HEK293T (cell line): Measurements from ENCODE around the gene TFDP1.

Experiments used
- CTBP1 ChIP-seq: fragments of 450-650 bp; IDR thresholded peaks from 2 replicates; pipeline ENCODE4 v1.6.1; 2016; ENCODE audit warnings: borderline replicate concordance
- FOXK2 ChIP-seq: fragments of 450-650 bp; IDR thresholded peaks from 2 replicates; pipeline ENCODE4 v1.6.1; 2016; ENCODE audit warnings: mild to moderate bottlenecking
- SP1 ChIP-seq: fragments of 450-650 bp; IDR thresholded peaks from 2 replicates; pipeline ENCODE4 v1.6.1; 2017
- SUZ12 ChIP-seq: fragments of 450-650 bp; IDR thresholded peaks from 2 replicates; pipeline ENCODE4 v1.6.1; 2016; ENCODE audit warnings: mild to moderate bottlenecking
- TARDBP ChIP-seq: fragments of 450-650 bp; IDR thresholded peaks from 2 replicates; pipeline ENCODE4 v1.6.1; 2016
- ZNF384 ChIP-seq: fragments of 450-650 bp; IDR thresholded peaks from 2 replicates; pipeline ENCODE4 v1.6.1; 2016
- TF ChIP-seq, protein P1 (sequence below): fragments of 450-650 bp; IDR thresholded peaks from 2 replicates; pipeline ENCODE4 v1.6.1; 2016

DNA sequence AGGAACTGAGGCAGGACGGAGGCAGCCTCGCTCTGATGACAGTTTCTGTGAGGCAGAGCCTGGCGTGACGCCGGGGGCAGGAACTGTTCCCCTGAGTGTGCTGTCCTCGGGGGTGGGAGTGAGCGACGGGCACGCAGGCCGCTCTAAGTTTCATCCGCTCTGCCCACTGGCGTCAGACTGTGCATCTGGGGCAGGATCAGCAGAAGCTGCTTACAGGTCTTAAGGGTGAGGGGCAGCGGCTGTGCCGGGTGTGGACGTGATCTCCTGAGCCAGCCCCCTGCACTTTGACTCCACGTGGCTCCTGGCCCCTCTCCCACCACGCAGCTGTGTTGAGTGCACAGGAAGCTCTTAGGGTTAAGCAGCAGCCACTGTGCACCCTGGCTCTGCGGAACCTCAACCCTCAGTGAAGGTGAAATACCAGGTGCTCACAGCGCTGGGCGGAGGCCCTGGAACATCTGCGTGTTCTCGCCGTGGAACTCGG is 84.0 kb downstream of the TFDP1 start:
- no peak for TF ChIP-seq TARDBP
- TF ChIP-seq, protein P1, sequence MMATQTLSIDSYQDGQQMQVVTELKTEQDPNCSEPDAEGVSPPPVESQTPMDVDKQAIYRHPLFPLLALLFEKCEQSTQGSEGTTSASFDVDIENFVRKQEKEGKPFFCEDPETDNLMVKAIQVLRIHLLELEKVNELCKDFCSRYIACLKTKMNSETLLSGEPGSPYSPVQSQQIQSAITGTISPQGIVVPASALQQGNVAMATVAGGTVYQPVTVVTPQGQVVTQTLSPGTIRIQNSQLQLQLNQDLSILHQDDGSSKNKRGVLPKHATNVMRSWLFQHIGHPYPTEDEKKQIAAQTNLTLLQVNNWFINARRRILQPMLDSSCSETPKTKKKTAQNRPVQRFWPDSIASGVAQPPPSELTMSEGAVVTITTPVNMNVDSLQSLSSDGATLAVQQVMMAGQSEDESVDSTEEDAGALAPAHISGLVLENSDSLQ = no peak
- no peak for TF ChIP-seq SUZ12
- TF ChIP-seq CTBP1 = no peak
- TF ChIP-seq SP1 = no peak
- TF ChIP-seq FOXK2 = no peak
- TF ChIP-seq ZNF384 = no peak
